Tibial nerve (tissue), 4 donors: ENCODE results near the gene SEMA3G. TPM values are rescaled to one million over a fixed set of nuclear protein-coding genes. Genes with fewer than 3 reads are reported as not detected.

Experiments
- DNase-seq, 2 donors: peaks; one replicate each; pipeline ENCODE4 v3.0.0-alpha.2; 2019; ENCODE audit warnings: low spot score in 2 of 2
- H3K27ac ChIP-seq, 4 donors: fragments of 200-600 bp; sonication (generic) in 3 of 4; one replicate each; pipeline ENCODE4 v1.5.1; 2017 to 2019; ENCODE audit warnings: mild to moderate bottlenecking in 1 of 4
- H3K27me3 ChIP-seq, 2 donors: fragments of 200-600 bp; sonication (generic) in 1 of 2; one replicate each; pipeline versions ENCODE4 v1.5.1 to v1.6.0; 2017 to 2019
- H3K36me3 ChIP-seq, 3 donors: fragments of 200-600 bp; sonication (generic); one replicate each; pipeline ENCODE4 v1.5.1; 2018 to 2019
- H3K4me1 ChIP-seq, 4 donors: fragments of 200-600 bp; sonication (generic) in 3 of 4; one replicate each; pipeline ENCODE4 v1.5.1; 2017 to 2019
- H3K4me3 ChIP-seq, 4 donors: fragments of 200-600 bp; sonication (generic) in 3 of 4; one replicate each; pipeline ENCODE4 v1.5.1; 2017 to 2019; ENCODE audit warnings: mild to moderate bottlenecking in 1 of 4, moderate library complexity in 1 of 4
- H3K9me3 ChIP-seq, 4 donors: fragments of 200-600 bp; sonication (generic) in 3 of 4; one replicate each; pipeline ENCODE4 v1.5.1; 2017 to 2019
- CTCF ChIP-seq, 5 experiments: fragments of 200-600 bp in 3 of 5; fragments of 450-650 bp in 2 of 5; sonication (generic) in 3 of 5; IDR thresholded peaks; one replicate each; pipeline ENCODE4 v1.5.1; 2016 to 2019; ENCODE audit warnings: antibody characterized with exemption in 5 of 5, mild to moderate bottlenecking in 3 of 5, moderate library complexity in 2 of 5
- EP300 ChIP-seq, 2 donors: sonication (generic); formaldehyde crosslinking; IDR thresholded peaks; one replicate each; pipeline ENCODE4 v1.6.1; 2017; ENCODE audit warnings: antibody characterized with exemption in 2 of 2, mild to moderate bottlenecking in 1 of 2
- POLR2A ChIP-seq, 2 donors: fragments of 450-650 bp; IDR thresholded peaks; one replicate each; pipeline ENCODE4 v1.6.1; 2017; ENCODE audit warnings: antibody characterized with exemption in 2 of 2, mild to moderate bottlenecking in 2 of 2, moderate library complexity in 2 of 2
- WGBS, 2 donors: methylation state at CpG; one replicate each; pipeline ENCODE4 v1.1.5; 2018; 5-methylcytosine and 5-hydroxymethylcytosine counted together
- total RNA-seq, 4 donors: library from RNA; depleted of rRNA; stranded (reverse); fragments of >200 nt; gene quantifications; one replicate each; pipeline ENCODE4 v1.1.0, GENCODE V29; 2016

The SEMA3G gene
- total RNA-seq, 4 donors from 2014 or later, result 11.5 to 67.5 (median 32.7) TPM

GRCh38 chr3:52438579-52439425, 6.1 kb downstream of the SEMA3G start:
- no peak for DNase-seq

GRCh38 chr3:52438104-52438376, 6.9 kb downstream of the SEMA3G start:
- no peak overlapping the region for H3K4me3 ChIP-seq
- TF ChIP-seq POLR2A (IDR thresholded peaks at IDR 0.05), result no peak
- 67% methylated on average over 6 of the region's 6 CpGs; no CpG with 5 or more reads in 1 of the 2 donors for WGBS, 2 donors
- H3K27ac ChIP-seq, result no peak overlapping the region
- peaks cover 0 to 58% (median 15%) of the 10 kb centered on the region in 4 donors for H3K4me1 ChIP-seq
- DNase-seq, result no peak
- H3K9me3 ChIP-seq, result no peaks in the 10 kb centered on the region
- H3K27me3 ChIP-seq, result no peaks in the 10 kb centered on the region
- peaks cover 0 to 35% (median 0%) of the 10 kb centered on the region in 3 donors for H3K36me3 ChIP-seq

More at GRCh38 chr3:52438579-52439425, 6.1 kb downstream of the SEMA3G start:
- H3K27me3 ChIP-seq, result no peaks in the 10 kb centered on the region
- H3K36me3 ChIP-seq, result peaks cover 0 to 35% (median 0%) of the 10 kb centered on the region in 3 donors
- H3K4me3 ChIP-seq, result no peak overlapping the region
- H3K27ac ChIP-seq, result no peak overlapping the region
- 84 to 91% methylated on average over 9 of the region's 9 CpGs for WGBS, 2 donors
- peaks cover 0 to 51% (median 12%) of the 10 kb centered on the region in 4 donors for H3K4me1 ChIP-seq
- TF ChIP-seq EP300 (IDR thresholded peaks at IDR 0.05) (no peak), CTCF (IDR thresholded peaks at IDR 0.05) (no peak), POLR2A (IDR thresholded peaks at IDR 0.05) (no peak)
- no peaks in the 10 kb centered on the region for H3K9me3 ChIP-seq

- Histone ChIP-seq H3K27me3 (no peaks in the 10 kb centered on the region), H3K27ac (peak overlapping the region in 2 of 4 donors; percentile 18 to 56), H3K9me3 (no peaks in the 10 kb centered on the region), H3K4me1 (peaks cover 0 to 61% (median 20%) of the 10 kb centered on the region in 4 donors), H3K4me3 (no peak overlapping the region), H3K36me3 (peaks cover 0 to 35% (median 0%) of the 10 kb centered on the region in 3 donors)
- TF ChIP-seq POLR2A (IDR thresholded peaks at IDR 0.05), result no peak
- no peak for TF ChIP-seq CTCF (IDR thresholded peaks at IDR 0.05)
- no peak for TF ChIP-seq EP300 (IDR thresholded peaks at IDR 0.05)
- WGBS, 2 donors, result 88% methylated on average over 6 to 13 of the region's 15 CpGs
- DNase-seq, result no peak
These were observed 7.4 kb downstream of the SEMA3G start for GRCh38 chr3:52437326-52438103.

GRCh38 chr3:52436500-52437149, 8.3 kb downstream of the SEMA3G start:
- no peak overlapping the region for H3K4me3 ChIP-seq
- TF ChIP-seq POLR2A (IDR thresholded peaks at IDR 0.05) (no peak), EP300 (IDR thresholded peaks at IDR 0.05) (peak in 1 of 2 donors; percentile 10), CTCF (IDR thresholded peaks at IDR 0.05) (no peak)
- WGBS, 2 donors, result 68 to 69% methylated on average over 7 to 13 of the region's 13 CpGs
- DNase-seq, result no peak
- peaks cover 0 to 35% (median 0%) of the 10 kb centered on the region in 3 donors for H3K36me3 ChIP-seq
- H3K27ac ChIP-seq, result peak overlapping the region in 2 of 4 donors; percentile 18 to 56
- H3K9me3 ChIP-seq, result no peaks in the 10 kb centered on the region
- no peaks in the 10 kb centered on the region for H3K27me3 ChIP-seq
- H3K4me1 ChIP-seq, result peaks cover 0 to 56% (median 21%) of the 10 kb centered on the region in 4 donors

- Histone ChIP-seq H3K27ac (peak overlapping the region in 3 of 4 donors; percentile 28 to 76 (median 29)), H3K4me3 (no peak overlapping the region), H3K36me3 (peaks cover 0 to 28% (median 0%) of the 10 kb centered on the region in 3 donors), H3K4me1 (peaks cover 0 to 52% (median 21%) of the 10 kb centered on the region in 4 donors), H3K9me3 (no peaks in the 10 kb centered on the region), H3K27me3 (no peaks in the 10 kb centered on the region)
- TF ChIP-seq POLR2A (IDR thresholded peaks at IDR 0.05), result no peak
- TF ChIP-seq EP300 (IDR thresholded peaks at IDR 0.05), result no peak
- TF ChIP-seq CTCF (IDR thresholded peaks at IDR 0.05), result no peak
- DNase-seq, result no peak
- WGBS, 2 donors, result 80 to 85% methylated on average over 17 to 27 of the region's 32 CpGs
These were observed 9.4 kb downstream of the SEMA3G start for GRCh38 chr3:52435246-52436101.
